Measurements from ENCODE around the gene C1GALT1.

DNA sequence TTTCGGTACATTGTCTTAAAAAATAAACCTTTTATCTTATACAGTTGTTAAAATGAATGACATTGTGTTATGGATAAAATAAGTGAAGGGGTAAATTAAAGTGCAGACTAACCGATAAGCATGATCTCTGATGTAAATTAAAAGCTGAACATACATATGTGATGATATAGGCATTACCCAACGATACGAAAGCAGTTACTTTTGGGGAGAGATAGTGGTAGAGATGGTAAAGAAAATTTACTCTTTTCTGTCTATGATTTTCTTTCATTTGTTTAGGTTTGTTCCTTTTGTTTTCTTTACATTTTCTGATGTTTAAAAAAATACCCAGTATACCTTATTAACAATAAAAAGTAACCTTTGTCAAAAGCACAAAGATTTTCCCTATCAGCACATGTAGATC is 6.4 kb downstream of the C1GALT1 start:
- no peak for TF ChIP-seq POLR2A (IDR thresholded peaks at IDR 0.05; ENCODE audit: extremely low read depth, insufficient read length)
- TF ChIP-seq, protein P1, sequence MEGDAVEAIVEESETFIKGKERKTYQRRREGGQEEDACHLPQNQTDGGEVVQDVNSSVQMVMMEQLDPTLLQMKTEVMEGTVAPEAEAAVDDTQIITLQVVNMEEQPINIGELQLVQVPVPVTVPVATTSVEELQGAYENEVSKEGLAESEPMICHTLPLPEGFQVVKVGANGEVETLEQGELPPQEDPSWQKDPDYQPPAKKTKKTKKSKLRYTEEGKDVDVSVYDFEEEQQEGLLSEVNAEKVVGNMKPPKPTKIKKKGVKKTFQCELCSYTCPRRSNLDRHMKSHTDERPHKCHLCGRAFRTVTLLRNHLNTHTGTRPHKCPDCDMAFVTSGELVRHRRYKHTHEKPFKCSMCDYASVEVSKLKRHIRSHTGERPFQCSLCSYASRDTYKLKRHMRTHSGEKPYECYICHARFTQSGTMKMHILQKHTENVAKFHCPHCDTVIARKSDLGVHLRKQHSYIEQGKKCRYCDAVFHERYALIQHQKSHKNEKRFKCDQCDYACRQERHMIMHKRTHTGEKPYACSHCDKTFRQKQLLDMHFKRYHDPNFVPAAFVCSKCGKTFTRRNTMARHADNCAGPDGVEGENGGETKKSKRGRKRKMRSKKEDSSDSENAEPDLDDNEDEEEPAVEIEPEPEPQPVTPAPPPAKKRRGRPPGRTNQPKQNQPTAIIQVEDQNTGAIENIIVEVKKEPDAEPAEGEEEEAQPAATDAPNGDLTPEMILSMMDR (IDR thresholded peaks at IDR 0.05; ENCODE audit: low read depth, low read length) = no peak

All from NB4 (cell line).